Stimulated activated CD8-positive, alpha-beta memory T cell treated with anti-CD3 and anti-CD28 coated beads, Interleukin-7, amount 100 ng/mL, for 24 hours (primary cell): ENCODE measurements around the gene CRY2.

Experiments used
- DNase-seq: peaks from one replicate; pipeline ENCODE4 v3.0.0-alpha.2; 2020; ENCODE audit warnings: low read depth

CRY2 gene

DNA sequence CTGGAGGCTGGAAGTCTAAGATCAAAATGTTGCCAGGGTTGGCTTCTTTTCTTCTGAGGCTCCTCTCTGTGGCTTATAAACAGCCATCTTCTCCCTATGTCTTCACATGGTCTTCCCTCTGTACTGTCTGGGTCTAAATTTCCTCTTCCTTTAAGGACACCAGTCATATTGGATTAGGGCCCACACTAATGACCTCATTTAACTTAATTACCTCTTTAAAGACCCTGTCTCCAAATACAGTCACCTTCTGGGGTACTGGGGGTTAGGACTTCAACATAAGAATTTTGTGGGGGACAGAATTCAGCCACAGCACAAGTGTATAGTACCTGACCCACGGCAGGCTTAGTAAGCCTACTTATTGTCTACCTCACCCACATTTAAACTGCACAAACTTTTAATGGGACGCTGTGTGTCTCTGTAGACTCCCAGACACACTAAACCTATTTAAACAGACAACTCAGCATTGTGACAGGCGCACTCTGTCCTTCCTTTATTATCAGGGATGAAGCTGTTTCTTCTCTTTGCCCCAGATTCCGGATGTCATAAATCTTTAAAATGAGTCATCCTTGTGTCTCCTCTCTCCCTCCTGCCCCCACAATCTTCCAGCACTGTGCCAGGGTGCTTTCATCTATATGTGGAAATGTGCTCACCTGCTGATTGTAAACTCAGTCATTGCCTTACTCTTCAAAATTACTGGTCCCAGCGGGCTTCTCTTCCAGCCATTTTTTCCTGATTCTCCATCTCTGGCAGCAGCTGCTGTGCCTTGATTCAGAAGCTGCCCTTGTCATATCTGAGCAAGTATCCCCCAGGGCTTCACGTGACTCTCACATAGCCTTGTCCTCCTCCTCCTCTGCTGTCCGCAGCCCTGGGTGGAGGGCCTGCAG is 32.8 kb downstream of the CRY2 start:
- no peak for DNase-seq

DNA sequence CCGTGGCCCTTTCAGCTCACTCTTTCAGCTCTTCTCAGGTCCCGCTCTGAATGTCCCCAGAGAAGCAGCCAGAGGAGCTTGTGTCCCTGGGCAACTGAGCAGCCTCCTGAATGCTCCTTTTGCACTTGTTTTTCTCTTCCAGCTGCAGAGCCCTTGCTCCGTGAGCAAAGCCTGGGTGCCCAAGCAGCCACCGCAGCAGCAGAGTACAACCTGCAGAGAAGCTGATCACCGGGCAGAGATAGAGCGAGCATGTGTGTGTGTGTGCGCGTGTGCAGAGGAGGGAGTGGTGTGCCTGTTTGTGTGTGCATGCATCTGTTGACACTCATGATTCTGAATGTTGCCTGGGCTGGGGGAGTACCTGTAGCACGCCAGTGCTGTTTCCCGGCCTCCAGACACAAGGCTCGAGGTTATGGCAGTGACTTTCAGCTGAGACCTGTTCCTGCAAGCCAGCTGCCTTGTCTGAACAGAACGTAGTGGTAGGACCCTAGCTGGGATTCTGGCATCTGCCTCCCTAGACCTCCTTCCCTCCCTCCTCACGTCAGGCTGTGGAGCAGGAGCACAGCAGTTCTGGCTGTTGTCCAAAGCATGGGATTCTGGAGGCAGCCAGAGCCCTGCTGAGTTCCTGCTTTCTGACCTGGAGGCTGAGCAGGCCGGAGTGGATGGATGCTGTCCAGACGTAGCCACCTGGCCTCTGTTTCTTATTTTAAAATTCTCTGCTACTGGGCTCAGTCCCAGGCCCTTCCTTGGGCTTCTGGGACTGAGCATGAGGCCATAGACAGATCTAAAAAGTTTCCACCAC is 33.7 kb downstream of the CRY2 start:
- DNase-seq: no peak

DNA sequence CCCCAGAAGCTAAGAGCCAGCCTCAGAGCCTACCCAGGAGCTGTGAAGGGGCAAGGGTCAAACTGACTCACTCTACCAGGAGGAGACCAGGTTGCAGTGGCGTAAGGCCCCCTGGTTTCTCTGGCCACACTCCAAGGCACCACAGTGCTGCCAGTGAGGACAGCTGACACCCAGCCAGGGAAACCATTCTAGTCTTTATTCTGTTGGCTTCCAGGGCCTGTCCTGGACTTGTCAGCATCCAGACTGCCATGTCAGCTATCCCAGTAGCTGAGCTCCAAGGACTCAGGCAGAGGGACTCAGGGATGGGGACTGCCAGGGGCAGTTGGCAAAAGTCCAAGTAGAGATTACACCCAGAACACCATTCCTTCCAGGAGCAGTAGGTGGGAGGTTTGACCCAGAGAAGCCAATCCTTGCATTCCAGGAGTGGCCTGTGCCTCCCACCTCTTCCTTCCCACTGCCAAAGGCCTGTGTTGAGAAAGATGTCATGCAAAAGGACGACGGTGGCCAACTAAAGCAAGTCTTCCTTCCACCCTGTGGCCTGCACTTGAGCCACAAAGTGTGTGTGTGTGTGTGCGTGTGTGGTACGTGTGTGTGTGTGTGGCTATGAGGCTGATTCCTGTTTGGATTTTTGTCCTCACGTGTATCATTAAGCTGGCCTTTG is 34.6 kb downstream of the CRY2 start:
- DNase-seq: no peak

DNA sequence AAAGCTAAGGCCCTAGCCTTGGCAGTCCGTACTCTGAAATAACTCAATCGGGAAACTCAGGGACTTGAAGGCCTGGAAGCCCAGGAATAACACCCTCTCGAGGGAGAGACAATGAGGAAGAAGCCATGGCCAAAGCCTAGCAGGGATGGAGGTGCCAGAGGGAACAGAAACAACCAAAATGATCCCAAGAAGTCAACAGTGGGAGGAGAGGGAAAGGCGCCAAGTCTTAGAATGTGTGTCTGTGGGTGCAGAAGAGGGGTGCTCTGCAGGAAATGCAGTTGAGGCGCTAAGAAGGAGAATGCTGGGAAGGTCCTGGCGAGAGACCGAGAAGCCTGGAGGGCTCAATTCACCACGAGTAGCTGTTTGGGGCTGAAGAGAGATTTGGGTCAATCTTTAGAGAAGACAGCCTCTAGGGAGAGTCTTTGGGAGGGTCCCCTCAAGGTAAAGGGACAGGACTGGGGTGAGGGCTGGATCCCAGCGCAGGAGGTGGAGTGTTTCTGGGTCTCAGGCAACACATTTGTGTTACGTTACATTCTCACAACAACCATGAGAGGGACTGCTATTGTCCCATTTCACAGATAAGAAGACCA is 37.4 kb downstream of the CRY2 start:
- DNase-seq: no peak

DNA sequence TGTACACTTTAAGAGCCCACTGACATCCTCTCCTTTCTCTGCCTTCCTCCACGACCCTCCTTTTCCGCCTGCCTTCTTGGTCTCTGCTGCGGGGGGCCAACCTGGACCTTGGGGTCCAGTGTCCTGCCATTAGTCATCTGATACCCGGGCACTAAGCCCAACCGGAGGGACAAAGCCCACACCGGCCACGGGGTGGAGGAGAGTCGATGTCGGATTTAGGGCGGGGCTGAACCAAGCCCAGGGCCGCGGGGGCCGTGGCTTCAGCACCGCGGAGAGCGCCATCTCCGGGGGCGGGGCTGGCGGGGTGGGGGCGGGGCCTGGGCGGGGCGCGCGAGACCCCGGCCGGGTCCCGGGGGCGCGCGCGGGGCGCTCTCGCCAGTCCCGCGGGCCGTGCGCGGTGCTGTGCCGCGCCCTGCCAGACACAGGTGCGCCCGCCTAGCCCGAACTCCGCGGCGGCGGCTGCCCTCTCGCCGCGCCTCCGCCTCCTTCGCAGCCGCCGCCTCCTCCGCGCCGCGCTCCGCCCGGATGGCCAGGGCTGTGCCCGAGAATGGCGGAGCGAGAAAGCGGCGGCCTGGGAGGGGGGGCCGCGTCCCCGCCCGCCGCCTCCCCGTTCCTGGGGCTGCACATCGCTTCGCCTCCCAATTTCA is 38.1 kb downstream of the CRY2 start, which contains the start of gene MAPK8IP1:
MAPK8IP1 (plus strand) TSS at position 378 of the 647 bp plus-strand sequence; CDS start at position 548, 170 bp downstream.
- DNase-seq: no peak

DNA sequence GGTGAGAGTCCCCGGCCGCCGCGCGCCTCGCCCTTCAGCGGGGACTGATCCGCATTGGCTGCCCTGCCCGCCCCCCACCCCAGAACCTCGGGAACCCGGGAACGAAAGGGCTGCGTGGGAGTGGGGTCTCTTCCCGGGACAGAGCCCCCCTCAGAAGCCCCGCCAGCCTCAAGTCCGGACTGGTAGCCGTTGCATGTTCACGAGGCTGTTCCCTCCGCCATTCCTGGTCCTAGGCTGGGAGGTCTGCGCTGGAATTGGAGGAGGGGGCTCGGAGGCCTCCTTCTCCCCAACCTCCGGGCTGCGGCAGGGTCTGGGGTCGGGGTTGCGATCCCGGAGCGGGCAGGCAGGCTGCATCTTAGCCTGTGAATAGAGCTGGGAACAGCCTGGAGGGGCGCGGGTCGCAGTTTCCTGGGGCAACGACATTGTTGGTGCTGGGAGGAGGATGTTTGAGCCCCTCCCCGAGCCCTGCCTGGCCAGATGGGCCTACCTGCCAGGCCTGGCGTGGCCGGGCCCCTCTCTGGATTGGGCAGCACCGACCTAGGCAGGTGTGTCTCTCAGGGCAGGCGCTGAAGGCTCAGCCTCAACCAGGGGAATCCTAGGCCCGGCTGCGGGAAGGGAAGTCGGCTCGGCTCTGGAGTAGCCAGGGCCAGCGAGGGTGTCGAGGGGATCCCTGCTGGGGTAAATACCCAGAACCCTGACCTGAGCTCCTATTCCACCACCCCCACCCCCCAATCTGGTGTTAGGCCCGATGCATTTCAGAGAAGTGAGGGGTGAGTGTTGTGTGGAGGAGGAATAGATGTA is 38.8 kb downstream of the CRY2 start:
- DNase-seq: no peak

DNA sequence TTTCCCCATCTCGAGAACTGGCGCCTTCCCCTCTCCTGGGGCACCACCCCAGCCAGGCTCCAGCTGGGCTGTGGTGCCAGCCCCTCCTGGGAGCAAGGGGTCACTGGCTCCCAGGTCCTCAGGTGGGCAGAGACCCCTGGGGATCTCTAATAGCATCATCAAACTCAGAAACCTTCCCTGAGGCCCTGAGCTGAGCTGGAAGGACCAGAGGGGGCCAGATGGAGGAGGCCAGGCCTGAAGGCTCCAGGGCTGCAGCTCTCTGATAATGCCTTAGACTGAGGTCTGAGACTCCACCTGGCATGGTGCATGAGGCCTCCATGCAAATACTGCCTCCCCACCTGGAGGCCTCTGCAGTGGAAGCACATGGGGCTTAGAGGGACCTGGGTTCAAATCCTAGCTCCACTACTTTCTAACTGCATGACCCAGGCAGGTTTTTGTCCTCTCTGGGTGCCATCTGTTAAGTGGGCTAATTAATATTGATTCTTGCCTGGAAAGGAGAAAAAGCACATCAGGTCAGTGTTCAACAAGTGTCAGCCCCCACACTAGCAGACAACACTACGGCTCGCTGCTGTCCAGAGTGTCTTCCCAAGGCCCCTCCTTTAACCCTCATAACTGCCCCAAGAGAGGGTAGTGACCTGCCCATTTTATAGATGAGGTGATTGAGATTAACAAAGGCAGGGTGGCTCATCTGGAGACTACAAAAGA is 39.7 kb downstream of the CRY2 start:
- DNase-seq: no peak

DNA sequence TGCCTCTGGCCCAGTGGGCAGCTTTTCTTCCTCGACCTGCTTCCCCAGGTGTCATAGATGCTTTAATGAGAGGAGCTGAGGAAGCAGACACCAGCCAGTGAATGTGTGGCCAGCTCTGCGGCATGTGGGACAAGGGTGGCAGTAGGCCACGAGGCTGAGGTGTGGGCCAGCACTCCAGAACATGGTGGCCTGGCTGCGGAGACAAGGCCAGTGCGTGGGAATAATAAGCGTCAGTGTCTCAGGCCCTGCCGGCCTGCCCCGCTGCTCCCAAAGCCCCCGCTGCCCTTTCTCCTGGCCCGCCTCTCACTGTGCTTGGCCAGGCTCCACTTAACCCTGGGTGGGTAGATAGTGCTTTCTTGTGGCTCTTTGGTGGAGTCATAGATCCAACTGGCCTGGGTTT is 40.3 kb downstream of the CRY2 start:
- no peak for DNase-seq

DNA sequence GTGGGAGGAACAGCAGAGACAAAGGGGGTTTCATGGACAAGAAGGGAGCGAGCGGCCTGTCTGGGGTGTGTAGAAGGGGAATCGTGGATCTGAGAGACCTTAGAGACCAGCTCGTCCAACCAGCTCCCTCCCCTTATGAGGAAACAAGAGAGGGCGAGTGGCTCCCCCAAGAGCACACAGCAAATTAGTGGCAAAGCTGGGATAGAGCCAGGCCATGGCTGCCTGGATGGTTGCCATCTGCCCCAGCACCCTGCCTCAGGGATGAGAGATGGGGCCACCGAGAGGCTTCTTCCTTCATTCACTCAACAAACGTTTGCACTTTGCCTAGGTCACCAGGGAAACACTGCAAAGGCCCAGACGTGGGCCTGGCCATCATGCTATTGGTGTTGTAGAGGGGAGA is 42.3 kb downstream of the CRY2 start:
- DNase-seq: no peak

DNA sequence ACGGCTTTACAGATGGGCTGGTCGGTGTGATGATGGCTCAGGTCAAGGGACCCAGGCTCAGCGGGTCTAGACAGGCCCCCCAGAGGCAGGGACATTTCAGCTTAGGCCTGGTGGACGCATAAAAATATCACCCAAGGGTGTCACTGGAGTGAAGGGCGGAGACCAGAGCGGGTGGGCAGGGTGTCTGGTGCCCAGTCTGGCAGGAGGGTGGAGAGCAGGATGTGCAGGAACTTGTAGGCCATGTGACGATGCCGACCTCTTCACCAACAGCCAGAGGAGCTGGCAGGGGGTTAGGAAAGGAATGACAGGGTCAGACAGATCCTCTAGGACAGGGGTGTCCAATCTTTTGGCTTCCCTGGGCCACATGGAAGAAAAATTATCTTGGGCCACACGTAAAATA is 42.7 kb downstream of the CRY2 start:
- no peak for DNase-seq

DNA sequence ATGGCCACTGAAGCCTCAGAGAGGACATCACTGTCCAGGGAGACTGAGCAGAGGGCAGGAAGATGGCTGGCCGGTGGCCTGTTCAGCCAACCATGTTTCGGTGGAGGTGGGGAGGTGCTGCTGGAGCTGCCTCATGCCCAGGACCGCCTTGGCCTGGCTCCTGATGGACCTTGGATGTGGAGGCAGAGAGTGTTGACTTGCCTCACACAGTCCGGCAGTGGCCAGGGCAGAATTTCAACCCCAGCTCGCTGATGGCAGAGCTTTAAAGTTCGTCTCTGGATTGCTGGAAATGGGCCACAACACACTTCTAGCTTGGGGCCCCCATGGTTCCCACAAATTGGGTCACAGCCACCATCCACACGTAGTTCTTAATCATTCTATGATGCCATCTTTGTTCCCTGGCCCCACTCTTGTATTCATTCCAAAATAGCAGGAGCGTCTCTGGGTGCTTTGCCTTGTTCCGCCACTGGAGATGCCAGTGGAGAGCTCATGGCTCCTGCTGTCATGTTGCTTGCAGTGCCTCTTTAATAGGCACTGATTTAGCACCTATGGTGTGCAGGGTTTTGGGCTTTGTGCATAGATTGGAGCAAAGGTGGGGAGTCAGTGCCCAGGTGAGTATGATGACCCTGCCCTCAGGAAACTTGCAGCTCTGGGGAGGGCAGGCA is 43.7 kb downstream of the CRY2 start:
- no peak for DNase-seq

DNA sequence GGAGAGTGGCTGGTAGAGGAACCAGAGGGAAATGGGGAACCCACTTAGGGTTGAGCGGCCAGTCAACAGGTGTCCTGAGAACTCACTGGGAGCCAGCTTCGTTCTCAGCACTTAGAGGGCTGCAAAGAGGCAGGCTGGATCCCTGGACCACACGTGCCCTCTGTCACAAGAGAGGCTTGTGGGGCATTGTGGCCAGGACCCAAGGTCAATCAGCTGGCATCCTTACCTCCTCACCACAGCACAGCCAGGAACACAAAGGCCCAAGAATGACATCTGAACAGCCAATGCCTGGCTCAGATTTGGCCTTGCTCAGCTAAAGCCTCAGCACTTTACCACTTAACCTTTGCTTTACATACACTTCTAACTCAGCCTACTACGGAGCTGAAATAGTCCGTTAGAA is 45.6 kb downstream of the CRY2 start:
- DNase-seq: no peak

DNA sequence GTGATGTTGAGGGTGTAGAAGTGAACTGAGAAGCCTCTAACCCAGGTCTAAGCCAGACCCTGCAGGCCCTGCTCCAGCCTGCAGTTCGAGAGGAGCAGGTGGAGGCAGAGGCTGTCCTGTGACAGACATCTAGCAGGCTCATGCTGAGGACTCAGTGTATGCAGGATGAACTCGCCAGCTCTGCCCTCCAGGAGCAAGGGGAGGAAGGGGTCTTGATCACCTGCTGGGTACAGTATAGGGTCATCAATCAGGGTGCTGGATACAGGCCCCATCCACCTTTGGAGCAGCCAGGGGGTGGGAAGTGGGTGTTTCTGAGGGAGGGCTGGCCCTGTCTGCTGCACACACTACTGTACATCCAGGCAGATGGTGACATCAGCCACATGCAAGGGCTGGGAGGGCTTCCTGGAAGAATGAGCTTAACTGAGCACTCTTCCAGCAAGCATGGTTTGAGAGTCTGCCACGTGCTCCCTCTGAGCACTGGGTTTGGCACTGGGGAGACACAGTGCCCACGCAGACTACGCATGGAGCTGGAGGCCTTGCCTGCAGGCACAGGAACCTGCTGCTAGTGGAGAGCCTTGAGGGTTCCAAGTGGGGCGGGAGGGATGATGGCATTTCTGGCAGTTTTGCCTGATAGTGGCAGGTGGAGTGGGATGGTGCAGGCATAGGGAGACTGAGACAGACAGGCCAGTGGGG is 47.4 kb downstream of the CRY2 start:
- DNase-seq: no peak

DNA sequence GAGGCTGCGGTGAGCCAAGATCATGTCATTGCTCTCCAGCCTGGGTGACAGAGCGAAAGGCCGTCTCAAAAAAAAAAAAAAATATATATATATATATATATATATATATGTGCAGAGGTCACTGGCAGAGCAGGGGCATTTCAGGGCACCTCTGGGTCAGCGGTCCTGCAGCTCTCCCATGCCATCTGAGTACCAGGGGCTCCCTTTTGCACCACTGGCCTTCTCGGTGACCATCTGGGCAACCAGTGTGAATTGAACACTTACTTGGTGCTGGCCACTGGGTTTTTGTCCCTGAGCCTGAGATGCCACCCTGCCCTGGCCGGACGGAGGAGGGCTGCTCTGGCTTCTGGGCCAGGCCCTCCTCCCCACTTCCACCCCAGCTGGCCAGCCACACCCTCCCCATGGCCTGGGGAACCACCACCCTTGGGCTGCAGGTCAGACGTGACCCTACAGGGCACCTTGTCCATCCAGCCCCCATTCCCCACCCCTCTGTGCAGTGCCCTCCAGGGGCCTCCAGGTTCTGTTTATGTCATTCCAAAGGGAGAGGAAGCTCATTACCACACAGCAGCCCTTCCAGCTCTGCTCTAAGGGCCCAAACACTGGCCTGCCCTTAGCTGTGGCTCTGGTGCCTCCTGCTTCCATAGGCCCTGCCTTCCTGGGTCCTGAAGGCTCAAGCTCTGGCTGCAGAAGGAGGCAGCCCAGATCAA is 48.4 kb downstream of the CRY2 start:
- DNase-seq: no peak

DNA sequence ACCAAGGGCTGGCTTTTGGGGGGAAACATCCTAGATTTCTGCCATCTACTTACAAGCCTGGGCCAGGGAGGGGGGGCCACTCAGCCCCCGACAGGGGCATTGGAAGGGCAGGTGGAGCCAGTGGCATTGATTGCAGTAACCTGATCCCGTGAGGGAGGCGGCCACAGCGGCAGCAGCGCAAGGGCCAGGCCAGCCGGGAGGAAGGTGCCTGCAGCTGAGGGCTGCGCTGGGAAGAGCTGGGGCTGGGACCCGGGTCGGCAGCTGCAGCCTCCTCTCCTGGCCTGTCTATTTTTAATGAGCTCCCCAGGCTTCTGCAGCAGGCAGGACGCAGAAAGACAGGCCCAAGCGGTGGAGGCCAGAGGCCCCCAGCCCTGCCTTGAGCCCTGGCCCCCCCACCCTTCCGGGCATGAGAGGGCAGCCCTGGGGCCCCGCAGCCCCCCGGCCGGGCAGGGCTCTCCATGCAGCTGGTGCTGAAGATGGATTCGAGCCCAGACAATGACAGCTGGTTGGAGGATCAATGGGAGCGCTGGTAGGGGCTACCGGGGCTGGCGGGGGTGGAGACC is 49.2 kb downstream of the CRY2 start:
- DNase-seq: no peak

DNA sequence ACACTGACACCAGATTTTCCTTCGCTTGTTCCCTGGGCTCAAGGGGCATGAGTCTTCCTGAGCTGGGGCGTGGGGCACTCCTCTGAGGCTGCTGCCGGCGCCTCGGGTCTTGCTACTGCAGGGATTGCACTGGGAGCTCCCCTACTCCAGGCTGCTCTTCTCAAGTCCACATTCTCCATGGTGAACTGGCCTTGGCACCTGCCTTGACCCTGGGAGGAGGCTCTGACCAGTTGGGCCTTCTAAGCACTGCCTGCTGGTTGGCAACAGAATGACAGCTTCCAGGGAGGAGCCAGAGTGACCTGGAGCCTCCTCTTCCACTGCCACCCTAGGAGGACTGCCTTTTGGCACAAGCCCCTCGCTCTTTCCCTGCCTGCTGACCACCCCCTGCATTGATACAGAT is 50.3 kb downstream of the CRY2 start:
- no peak for DNase-seq

DNA sequence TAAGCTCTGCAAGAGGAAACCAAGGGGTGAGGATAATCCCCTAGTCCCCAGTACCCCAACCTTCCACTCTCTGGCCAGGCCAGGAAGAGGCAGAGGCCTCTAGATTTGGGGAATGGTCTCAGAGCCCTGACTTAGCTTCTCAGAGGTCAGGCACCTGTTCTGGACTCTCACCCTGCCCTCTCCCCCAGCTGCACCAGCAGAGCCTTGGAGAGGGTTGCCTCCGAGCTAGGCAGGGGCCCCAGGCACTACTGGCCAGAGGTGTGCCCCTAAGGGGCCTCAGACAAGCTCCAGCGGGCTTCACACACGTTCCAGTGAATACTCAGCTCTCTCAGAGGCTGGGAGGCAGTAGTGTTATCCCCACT is 51.8 kb downstream of the CRY2 start:
- DNase-seq: no peak
